Globus pallidus (tissue), 1 donor: ENCODE measurements around the gene DACH2.

ENCODE experiments used
- DNase-seq: peaks from one replicate; pipeline ENCODE4 v3.0.0-alpha.2; 2015; ENCODE audit warnings: low spot score

Gene DACH2

GRCh38 chrX:86806786-86807185, 658.5 kb downstream of the DACH2 start:
- peak; percentile 2 for DNase-seq

DNA sequence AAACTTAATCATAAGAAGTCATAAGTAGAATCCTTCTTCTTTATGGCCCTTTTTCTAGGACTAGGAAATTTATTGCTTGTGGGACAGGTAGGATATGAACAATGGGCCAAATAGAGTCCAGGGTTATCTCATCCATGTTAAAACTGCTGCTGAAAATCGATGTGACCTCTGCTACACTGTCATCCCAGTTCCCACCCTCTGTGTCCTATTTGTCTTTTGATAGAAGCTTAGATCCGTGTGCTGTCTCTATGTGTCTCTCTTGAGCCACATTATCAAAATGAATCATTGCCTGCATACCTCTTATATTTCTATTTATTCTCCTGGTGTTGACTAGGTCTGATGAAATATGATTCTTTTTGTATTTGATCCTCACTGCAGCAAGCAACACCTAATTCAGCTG, 661.4 kb downstream of the DACH2 start:
- DNase-seq: no peak

DNA sequence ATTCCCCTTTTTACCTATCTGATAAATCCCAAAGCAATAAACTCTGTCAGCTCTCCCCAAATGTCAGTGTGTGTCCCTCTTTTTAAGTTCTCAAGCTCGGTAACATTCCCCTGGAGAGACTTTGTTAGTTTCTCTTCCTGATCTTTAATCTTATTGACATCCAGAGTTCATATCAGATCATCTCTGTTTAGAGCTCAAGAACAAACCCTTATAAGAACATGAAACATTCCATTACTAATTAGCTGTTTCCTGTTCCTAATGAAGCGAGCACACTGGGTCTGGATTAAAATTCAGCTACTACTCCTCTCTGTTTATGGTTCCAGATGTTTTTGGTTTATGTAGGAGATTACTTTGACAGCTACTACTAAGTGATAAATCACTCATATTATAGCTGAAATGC, 681.5 kb downstream of the DACH2 start:
- no peak for DNase-seq

DNA sequence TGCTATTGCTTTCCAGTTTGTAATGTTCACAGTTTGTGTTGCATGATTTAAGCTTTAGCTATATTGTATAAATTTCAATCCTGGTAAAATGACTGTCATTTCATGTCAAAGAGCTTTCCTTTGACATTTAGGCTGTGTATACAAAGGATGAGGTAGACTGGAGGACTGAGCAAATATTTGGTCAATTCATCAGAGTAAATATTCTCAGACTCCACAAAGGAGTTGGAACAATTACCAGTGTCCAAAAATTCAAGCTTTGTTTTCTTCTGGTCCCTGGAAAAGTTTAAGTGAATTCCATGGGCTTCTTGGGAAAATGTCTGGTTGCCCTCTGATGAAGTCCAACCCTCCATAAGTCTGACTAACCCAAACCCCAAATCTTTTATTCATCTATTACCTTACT, 682.4 kb downstream of the DACH2 start:
- DNase-seq: no peak

DNA sequence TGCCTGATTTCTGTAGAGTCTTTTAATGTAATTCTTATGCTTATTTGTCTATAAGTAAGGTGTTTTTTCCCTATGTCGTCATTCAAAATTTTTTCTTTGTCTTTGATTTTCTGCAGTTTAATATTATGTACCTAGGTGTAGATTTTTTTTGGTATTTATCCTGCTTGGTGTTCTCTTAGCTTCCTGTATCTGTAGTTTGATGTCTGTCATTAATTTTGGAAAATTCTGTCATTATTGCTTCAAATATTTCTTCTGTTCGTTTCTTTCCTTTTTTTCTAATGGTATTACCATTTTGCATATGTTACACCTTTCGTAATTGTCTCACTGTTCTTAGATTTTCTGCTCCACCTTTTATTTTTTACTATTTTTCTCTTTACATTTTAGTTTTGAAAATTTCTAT, 696.9 kb downstream of the DACH2 start:
- DNase-seq: no peak
